Lung (tissue), 12 donors: ENCODE data around the gene ANKHD1. TPM values are rescaled to one million over a fixed set of nuclear protein-coding genes. Genes with fewer than 3 reads are reported as not detected.

ENCODE experiments used
- ATAC-seq: fragments of 200-7000 bp; cut with Tn5 transposase; one replicate; pipeline ENCODE4 v1.9.1; 2020; ENCODE audit warnings: moderate number of reproducible peaks; ENCODE audit not compliant: insufficient read depth, low FRiP score
- DNase-seq, 3 donors: peaks; one replicate each; pipeline ENCODE4 v3.0.0-alpha.2; 2013 to 2017
- H3K27ac ChIP-seq, 2 donors: one replicate each; pipeline ENCODE4 v1.5.1; 2013; ENCODE audit warnings: mild to moderate bottlenecking in 2 of 2, moderate library complexity in 2 of 2, control low read depth in 1 of 2, inconsistent platforms in 1 of 2, low read depth in 1 of 2, low read length in 1 of 2
- H3K27me3 ChIP-seq, 3 donors: one replicate each; pipeline ENCODE4 v1.5.1; 2013; ENCODE audit warnings: low read length in 2 of 3; ENCODE audit not compliant: control insufficient read depth in 3 of 3, insufficient read depth in 3 of 3
- H3K36me3 ChIP-seq, 4 donors: one replicate each; pipeline ENCODE4 v1.5.1; 2013; ENCODE audit warnings: low read length in 4 of 4, mild to moderate bottlenecking in 1 of 4, moderate library complexity in 1 of 4; ENCODE audit not compliant: control insufficient read depth in 4 of 4, insufficient read depth in 4 of 4
- H3K4me1 ChIP-seq, 5 donors: one replicate each; pipeline ENCODE4 v1.5.1; 2013; ENCODE audit warnings: low read length in 5 of 5, mild to moderate bottlenecking in 2 of 5, moderate library complexity in 1 of 5; ENCODE audit not compliant: control insufficient read depth in 5 of 5, insufficient read depth in 5 of 5
- H3K4me3 ChIP-seq: one replicate; pipeline ENCODE4 v1.5.1; 2013; ENCODE audit warnings: mild to moderate bottlenecking, control low read depth, moderate library complexity
- H3K9ac ChIP-seq, 2 donors: one replicate each; pipeline ENCODE4 v1.5.1; 2013; ENCODE audit warnings: low read length in 2 of 2, control low read depth in 1 of 2; ENCODE audit not compliant: insufficient read depth in 1 of 2
- H3K9me3 ChIP-seq, 4 donors: one replicate each; pipeline ENCODE4 v1.5.1; 2013; ENCODE audit warnings: low read length in 3 of 4, mild to moderate bottlenecking in 1 of 4, moderate library complexity in 1 of 4; ENCODE audit not compliant: control insufficient read depth in 4 of 4, insufficient read depth in 3 of 4
- WGBS, 2 donors: extraction: QIAGEN DNeasy Blood & Tissue Kit; methylation state at CpG; one replicate each; pipeline ENCODE4 v1.1.7; 2013; 5-methylcytosine and 5-hydroxymethylcytosine counted together
- polyA plus RNA-seq, 2 donors: library from polyadenylated mRNA; stranded (reverse); fragments of 200-250 nt; gene quantifications; one replicate each; pipeline ENCODE4 v1.2.1, GENCODE V29; 2013
- total RNA-seq, 2 donors: library from RNA; depleted of rRNA in 1 of 2; stranded (reverse); fragments of >200 nt in 1 of 2; gene quantifications; one replicate each; pipeline ENCODE4 v1.2.1, GENCODE V29; 2014 to 2021
- TF ChIP-seq, protein P1 (sequence below): IDR thresholded peaks from 2 replicates; pipeline ENCODE4 v1.5.1; 2012; ENCODE audit warnings: mild to moderate bottlenecking; ENCODE audit errors: control extremely low read depth, extremely low read depth
- donor health status: control.
- donor health status: control.
- donor health status: Bipolar disorder and iron deficiency.
- donor health status: healthy.
- donor health status: DM: yes; HTN: yes; CAD: no.

The ANKHD1 gene
- total and polyA plus RNA-seq, 4 donors, result 53.0 to 200 (median 90.8) TPM

DNA sequence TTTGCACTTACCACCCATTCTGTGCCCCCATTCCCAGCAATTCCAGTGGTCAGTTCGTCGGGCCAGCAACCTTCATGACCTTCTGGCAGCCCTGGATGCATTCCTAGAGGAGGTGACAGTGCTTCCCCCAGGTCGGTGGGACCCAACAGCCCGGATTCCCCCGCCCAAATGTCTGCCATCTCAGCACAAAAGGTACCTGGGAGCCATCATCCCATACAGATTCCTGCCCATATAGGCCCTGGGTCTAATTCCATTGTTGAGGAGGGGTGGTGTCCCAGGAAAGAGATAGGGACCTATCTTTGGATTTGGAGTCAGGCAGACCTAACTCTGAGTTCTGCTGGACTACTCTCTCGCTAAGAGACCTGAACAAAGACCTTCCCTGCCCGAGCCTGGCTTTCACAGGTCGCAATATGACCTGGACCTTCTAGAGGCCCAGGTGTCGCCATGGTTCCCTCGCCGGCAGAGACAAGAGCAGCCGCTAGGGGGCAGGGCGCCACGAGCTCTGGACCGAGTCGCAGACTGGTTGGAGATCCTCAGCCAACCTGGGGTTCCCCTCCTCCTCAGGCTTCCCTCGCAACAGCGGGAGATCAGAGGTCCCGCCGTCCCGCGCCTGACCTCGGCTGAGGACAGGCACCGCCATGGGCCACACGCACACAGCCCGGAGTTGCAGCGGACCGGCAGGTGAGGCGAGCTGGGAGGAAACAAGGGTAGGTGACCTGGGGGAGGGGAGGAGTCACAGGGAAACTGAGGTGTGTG lies 38.6 kb upstream of the ANKHD1 start:
- H3K27ac ChIP-seq, result no peak overlapping the region
- no peak overlapping the region for H3K9ac ChIP-seq
- ATAC-seq, result peak; percentile 61
- H3K27me3 ChIP-seq, result no peaks in the 10 kb centered on the region
- H3K4me3 ChIP-seq, result no peak overlapping the region
- H3K4me1 ChIP-seq, result peaks cover 0 to 6% (median 0%) of the 10 kb centered on the region in 5 donors
- TF ChIP-seq, protein P1, sequence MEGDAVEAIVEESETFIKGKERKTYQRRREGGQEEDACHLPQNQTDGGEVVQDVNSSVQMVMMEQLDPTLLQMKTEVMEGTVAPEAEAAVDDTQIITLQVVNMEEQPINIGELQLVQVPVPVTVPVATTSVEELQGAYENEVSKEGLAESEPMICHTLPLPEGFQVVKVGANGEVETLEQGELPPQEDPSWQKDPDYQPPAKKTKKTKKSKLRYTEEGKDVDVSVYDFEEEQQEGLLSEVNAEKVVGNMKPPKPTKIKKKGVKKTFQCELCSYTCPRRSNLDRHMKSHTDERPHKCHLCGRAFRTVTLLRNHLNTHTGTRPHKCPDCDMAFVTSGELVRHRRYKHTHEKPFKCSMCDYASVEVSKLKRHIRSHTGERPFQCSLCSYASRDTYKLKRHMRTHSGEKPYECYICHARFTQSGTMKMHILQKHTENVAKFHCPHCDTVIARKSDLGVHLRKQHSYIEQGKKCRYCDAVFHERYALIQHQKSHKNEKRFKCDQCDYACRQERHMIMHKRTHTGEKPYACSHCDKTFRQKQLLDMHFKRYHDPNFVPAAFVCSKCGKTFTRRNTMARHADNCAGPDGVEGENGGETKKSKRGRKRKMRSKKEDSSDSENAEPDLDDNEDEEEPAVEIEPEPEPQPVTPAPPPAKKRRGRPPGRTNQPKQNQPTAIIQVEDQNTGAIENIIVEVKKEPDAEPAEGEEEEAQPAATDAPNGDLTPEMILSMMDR, result peak; percentile 91
- DNase-seq, result peak; percentile 62 to 77 (median 73)
- WGBS, 2 donors, result 11 to 15% methylated on average over 29 of the region's 29 CpGs
- H3K9me3 ChIP-seq, result no peaks in the 10 kb centered on the region
- no peaks in the 10 kb centered on the region for H3K36me3 ChIP-seq

DNA sequence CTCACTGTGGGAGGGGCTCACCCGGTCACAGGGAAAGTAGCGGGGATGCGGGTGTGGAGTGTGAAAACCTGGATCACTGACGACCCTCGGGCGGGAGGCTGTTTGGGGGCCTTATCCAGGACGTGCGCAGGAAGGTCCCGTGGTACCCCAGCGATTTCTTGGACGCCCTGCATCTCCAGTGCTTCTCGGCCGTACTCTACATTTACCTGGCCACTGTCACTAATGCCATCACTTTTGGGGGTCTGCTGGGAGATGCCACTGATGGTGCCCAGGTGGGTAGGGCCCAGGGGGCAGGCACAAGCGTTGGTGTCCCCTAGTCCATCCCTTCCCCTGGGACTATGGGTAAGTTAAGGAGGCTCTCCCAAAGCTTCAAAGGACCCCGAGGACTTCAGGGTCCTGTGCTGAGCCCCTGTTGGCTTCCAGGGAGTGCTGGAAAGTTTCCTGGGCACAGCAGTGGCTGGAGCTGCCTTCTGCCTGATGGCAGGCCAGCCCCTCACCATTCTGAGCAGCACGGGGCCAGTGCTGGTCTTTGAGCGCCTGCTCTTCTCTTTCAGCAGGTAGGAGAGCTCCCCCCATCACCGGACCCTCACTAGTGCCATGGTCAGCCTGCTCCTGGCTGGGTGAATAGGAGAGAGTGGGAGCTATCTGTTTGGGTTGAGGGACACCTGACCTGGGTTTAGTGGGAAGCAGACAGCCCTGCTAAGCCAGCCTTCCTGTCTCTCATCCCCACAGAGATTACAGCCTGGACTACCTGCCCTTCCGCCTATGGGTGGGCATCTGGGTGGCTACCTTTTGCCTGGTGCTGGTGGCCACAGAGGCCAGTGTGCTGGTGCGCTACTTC lies 37.8 kb upstream of the ANKHD1 start:
- Histone ChIP-seq H3K36me3 (no peaks in the 10 kb centered on the region), H3K4me1 (peaks cover 0 to 6% (median 0%) of the 10 kb centered on the region in 5 donors), H3K9ac (no peak overlapping the region), H3K9me3 (no peaks in the 10 kb centered on the region), H3K27me3 (no peaks in the 10 kb centered on the region), H3K4me3 (no peak overlapping the region), H3K27ac (no peak overlapping the region)
- ATAC-seq, result no peak
- 66 to 72% methylated on average over 20 of the region's 20 CpGs for WGBS, 2 donors
- TF ChIP-seq, protein P1, result no peak
- DNase-seq, result no peak

DNA sequence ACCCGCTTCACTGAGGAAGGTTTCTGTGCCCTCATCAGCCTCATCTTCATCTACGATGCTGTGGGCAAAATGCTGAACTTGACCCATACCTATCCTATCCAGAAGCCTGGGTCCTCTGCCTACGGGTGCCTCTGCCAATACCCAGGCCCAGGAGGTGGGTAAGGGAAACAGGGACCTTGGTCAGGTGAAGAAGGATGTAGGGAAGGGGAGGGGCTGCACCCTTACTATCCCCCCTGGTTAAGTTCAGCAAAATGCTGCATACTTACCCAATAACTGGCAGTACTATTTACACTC lies 37.2 kb upstream of the ANKHD1 start:
- Histone ChIP-seq H3K4me1 (peaks cover 0 to 6% (median 0%) of the 10 kb centered on the region in 5 donors), H3K9ac (no peak overlapping the region), H3K27ac (no peak overlapping the region), H3K27me3 (no peaks in the 10 kb centered on the region), H3K4me3 (no peak overlapping the region), H3K9me3 (no peaks in the 10 kb centered on the region), H3K36me3 (no peaks in the 10 kb centered on the region)
- ATAC-seq, result no peak
- DNase-seq, result no peak
- TF ChIP-seq, protein P1, result no peak
- 94 to 95% methylated on average over 3 of the region's 3 CpGs for WGBS, 2 donors
